Heart left ventricle (tissue), 13 donors: ENCODE results near the gene CDH11.

Experiments
- POLR2A ChIP-seq, 2 donors: fragments of 450-650 bp; IDR thresholded peaks; one replicate each; pipeline ENCODE4 v1.6.1; 2017; ENCODE audit warnings: antibody characterized with exemption in 2 of 2, mild to moderate bottlenecking in 2 of 2, moderate library complexity in 2 of 2
- TF ChIP-seq, protein P1 (sequence below), 12 donors: fragments of 200-600 bp; sonication (generic) in 4 of 12; IDR thresholded peaks; one replicate each; pipeline versions ENCODE4 v1.5.0 to v1.8.0; 2018 to 2022; ENCODE audit warnings: antibody characterized with exemption in 12 of 12, mild to moderate bottlenecking in 5 of 12
- donor health status: ischemic (EF 13 %, LVEDD 7.1; RV severe dilation, severe dysfunction).
- donor health status: DM: no; HTN: yes; CAD: no.
- donor health status: DM: no; HTN: no; CAD: no.
- donor health status: ischemic (EF 25% LVEDD 6.9; RV normal size, moderate dysfunction).
- donor health status: ischemic (EF 25% LVEDD 5.7; RV mildly dilated, moderate dysfunction).
- donor health status: ischemic (EF 35%, LVEDD 5.7; RV mildly dilated, moderate dysfunction).
- donor health status: nonischemic (EF 11% LVEDD 7.7; RV severe dilation, severe dysfunction).
- donor health status: DM: yes; HTN: yes; CAD: no.
- donor health status: PGD.
- donor health status: ischemic (EF 29% LVEDD 5.4; RV normal size, mild dysfunction).
- donor health status: nonischemic (EF 23%, LVEDD 6.1; RV moderate dilation, normal function).

DNA sequence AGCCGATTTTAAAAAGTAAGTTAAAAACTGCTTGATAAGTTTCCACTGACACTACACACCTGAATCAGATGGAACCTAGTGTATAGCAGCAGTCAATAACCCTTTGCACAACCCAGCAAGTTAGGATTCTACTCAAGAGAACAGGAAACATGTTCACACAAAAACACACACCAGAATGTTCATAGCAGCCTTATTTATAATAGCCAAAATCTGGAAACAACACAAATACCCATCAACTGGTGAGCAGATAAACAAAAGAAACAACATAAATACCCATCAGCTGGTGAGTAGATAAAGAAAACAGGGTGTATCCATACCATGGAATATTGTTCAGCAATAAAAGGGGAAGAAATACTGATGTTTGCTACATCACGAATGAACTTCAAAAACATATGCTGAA is 2.7 kb upstream of the CDH11 start:
- TF ChIP-seq, protein P1, sequence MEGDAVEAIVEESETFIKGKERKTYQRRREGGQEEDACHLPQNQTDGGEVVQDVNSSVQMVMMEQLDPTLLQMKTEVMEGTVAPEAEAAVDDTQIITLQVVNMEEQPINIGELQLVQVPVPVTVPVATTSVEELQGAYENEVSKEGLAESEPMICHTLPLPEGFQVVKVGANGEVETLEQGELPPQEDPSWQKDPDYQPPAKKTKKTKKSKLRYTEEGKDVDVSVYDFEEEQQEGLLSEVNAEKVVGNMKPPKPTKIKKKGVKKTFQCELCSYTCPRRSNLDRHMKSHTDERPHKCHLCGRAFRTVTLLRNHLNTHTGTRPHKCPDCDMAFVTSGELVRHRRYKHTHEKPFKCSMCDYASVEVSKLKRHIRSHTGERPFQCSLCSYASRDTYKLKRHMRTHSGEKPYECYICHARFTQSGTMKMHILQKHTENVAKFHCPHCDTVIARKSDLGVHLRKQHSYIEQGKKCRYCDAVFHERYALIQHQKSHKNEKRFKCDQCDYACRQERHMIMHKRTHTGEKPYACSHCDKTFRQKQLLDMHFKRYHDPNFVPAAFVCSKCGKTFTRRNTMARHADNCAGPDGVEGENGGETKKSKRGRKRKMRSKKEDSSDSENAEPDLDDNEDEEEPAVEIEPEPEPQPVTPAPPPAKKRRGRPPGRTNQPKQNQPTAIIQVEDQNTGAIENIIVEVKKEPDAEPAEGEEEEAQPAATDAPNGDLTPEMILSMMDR (IDR thresholded peaks at IDR 0.05) = no peak
- no peak for TF ChIP-seq POLR2A (IDR thresholded peaks at IDR 0.05)
